GM18499 (cell line): ENCODE data around the gene NMRK2.
"Not testable (repeated sequence)": the region's sequence is repeated elsewhere in the genome, so short reads cannot be mapped to it uniquely, and the experiment has no call there.

ENCODE experiments used
- ATAC-seq: cut with Tn5 transposase; IDR thresholded peaks from one replicate; pipeline ENCODE4 v1.9.1; 2021; ENCODE audit warnings: moderate number of reproducible peaks; ENCODE audit not compliant: insufficient read depth, unreplicated experiment

NMRK2 gene, protein sequence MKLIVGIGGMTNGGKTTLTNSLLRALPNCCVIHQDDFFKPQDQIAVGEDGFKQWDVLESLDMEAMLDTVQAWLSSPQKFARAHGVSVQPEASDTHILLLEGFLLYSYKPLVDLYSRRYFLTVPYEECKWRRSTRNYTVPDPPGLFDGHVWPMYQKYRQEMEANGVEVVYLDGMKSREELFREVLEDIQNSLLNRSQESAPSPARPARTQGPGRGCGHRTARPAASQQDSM

DNA sequence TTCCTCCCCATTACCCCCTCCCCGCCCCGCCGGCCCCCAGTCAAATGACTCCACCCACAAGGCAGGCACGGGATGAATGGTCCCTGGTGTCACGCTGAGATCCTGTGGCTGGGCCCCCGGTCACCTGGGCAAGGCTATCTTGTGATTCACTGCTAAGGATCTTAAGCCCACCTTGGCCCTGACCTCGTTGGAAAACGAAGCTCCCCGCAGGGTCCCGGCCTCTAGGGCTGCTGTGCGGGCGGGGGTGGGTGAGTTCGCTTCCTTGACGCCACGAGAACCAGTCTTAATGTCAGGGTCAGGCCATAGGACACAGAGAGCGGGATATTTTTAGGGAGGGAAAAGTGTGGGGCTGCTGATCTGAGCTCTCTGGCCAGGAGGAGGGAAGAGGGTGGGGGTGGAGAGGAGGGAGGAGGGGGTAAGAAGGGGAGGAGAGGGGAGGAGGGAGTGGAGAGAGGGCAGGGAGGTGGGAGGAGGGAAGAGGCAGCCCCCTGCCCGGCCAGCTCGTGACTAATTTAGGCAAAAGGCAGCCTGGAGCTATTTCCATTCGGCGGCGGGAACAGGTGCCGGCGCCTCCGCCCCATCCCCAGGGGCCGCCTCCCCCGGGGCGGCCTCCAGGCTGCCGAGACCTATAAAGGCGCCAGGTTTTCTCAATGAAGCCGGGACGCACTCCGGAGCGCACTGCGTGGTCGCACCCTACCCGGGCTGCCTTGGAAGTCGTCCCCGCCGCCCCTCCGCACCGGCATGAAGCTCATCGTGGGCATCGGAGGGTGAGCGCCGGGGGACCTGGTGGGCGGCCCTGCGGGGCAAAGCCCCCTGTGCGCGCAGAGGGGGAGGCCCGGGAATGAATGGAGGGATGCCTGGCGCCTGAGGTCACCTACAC is at the start of gene NMRK2:
Gene NMRK2 (plus strand): TSS at position 139 of the 880 bp plus-strand sequence. CDS start 603 bp downstream, at position 742.
- no peak for ATAC-seq

DNA sequence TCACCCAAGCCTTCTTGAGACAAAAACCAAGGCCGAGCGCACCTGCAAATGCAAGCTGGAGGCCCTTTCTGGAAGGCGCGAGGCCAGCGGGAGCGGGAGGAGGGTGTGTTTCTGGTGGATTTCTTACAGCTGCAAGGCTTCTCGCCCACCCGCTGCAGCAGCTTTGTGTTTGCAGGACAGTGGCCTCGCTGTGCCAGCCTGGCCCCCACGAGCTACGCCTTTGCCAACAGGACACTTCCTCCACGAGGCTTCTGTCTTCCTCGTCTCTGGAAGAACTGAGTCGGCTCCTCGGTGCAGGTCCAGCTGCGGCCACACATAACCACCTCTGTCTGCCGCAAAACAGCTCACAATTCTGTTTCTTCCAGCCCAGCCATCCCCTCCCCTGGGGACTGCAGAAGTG is 42.3 kb upstream of the NMRK2 start:
- ATAC-seq = no peak

DNA sequence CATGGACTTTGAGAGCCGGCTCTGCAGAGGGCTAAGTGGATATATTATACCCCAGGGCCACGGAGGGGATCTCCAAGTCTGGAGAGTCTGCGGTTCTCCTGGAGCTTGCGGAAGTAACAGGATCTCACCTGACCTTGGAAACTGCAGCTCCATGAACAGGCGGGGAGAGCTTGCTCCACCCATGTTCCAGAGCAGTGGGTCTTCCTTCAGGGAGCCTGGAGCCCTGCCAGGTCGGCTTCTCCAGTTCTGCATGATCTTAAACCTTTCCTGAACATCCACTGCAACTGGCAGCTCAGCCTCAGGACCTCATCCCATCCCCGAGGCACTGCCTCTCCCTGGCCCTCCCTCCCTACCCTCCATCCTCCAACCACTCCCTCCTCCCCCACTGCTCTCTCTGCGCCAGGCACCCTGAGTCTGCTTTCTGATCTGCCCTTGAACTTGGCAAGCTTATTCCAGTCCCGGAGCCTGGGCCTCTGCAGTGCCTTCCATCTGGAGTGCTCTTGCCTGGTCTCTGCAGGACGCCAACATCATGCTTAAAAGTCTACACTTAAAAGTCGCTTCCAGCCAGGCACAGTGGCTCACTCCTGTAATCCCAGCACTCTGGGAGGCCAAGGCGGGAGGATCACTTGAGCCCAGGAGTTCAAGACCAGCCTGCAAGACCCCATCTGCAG is 39.2 kb upstream of the NMRK2 start:
- no peak for ATAC-seq

DNA sequence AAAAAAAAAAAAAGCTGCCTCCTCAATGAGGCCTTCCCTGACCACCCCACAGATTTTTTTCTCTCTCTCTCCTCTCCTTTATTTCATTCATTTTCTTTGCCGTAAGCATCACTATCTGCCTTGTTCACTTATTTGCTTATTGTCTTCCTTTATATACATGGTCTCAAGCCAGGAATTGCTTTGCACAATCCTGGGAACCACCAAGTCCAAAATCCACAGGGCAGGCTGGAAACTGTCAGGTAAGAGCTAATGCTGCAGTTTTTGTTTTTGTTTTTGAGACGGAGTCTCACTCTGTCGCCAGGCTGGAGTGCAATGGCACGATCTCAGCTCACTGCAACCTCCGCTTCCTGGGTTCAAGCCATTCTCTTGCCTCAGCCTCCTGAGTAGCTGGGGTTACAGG is 37.9 kb upstream of the NMRK2 start:
- ATAC-seq = not testable (repeated sequence)

DNA sequence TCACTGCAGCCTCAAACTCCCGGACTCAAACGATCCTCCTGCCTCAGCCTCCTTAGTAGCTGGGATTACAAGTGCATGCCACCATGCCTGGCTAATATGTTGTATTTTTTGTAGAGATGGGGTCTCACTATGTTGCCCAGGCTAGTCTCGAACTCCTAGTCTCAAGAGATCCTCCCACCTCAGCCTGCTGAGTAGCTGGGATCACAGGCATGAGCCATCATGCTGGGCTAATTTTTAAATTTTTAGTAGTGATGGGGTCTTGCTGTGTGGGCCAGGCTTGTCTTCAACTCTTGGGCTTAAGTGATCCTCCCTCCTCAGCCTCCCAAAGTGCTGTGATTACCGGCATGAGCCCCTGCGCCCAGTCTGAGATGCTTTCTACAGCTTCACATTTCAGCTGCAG is 37.1 kb upstream of the NMRK2 start:
- ATAC-seq = no peak

DNA sequence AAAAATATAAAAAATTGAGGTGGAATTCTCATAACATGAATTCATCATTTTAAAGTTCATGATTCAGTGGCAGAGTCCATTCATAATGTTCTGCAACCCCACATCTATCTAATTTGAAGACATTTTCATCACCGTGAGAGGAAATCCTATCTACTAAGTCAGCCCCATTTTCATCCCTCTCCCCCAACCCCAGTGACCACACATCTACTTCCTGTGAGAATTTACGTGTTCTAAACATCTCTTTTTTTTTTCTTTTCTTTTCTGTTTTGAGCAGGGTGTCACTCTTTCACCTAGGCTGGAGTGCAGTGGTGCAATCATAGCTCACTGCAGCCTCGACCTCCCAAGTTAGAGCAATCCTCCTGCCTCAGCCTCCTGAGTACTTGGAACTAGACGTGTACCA is 34.9 kb upstream of the NMRK2 start:
- ATAC-seq = no peak

DNA sequence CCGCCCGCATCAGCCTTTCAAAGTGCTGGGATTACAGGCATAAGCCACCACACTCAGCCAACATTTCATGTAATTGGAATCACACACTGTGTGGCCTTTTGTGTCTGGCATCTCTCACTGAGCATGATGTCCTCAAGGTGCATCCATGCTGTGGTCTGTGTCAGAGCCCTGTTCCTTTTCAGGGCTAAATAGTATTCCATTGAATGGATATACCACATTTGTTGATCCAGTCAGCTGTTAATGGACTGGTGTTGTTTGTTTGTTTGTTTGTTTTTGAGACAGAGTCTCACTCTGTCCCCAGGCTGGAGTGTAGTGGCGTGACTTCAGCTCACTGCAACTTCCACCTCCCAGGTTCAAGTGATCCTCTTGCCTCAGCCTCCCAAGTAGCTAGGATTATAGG is 34.4 kb upstream of the NMRK2 start:
- ATAC-seq = no peak

DNA sequence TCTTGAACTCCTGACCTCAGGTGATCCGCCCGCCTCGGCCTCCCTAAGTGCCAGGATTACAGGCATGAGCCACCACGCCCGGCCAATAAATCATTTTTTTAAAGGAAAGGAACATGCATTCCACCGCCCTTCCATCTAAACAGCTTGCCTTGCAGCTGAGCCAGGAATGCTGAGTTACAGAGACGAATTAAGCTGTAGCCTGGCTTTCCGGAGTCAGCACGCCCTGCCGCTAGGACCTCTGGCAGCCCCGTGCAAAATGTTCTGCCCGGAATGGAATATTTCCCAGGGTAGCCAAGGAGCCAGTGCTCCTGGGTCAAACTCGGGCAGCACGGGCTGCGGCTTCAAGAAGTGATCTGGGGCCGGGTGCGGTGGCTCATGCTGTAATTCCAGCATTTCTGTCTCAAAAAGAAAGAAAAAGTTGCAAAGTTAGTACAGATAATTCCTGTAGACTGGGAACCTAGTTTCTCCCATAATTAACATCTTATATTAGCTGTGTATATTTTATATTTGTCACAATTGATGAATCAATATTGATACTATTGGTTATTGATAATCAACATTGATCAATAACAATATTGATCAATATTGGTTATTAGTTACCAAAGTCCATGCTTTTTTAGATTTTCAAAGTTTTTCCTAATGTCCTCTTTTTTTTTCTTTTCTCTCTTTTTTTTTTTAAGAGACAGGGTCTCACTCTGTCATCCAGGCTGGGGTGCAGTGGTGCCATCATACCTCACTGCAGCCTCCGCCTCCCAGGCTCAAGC is 33.2 kb upstream of the NMRK2 start:
- ATAC-seq = no peak

DNA sequence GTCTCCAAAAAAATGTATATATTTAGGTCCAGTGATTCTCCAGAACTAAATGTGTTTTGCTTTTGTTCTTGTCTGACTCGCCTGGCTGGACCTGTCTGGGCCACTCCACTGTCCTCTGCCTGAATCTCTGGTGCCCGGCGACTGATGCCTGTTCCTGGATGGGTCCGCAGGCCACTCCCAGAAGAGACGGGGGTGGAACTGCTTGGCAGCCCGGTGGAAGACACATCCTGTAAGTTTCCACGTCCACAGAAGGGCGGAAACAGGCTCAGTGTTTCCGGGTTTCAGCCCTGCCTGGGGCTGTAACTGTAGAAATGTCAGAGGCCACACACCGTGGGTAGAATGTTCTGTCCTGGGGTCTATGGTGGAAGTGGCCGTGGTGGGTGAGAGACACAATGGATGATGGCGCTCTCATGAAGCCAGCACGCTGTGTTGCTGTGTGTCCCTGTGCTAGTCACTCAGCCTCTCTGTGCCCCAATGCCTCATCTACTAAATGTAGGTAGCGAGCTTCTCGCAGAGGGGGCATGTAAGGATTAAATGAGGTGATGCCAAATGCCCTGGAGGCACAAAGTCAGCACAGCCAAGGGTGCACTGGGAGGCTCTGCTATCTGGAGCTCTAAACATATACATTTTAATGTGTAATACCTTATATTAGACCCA is 30.4 kb upstream of the NMRK2 start:
- no peak for ATAC-seq

DNA sequence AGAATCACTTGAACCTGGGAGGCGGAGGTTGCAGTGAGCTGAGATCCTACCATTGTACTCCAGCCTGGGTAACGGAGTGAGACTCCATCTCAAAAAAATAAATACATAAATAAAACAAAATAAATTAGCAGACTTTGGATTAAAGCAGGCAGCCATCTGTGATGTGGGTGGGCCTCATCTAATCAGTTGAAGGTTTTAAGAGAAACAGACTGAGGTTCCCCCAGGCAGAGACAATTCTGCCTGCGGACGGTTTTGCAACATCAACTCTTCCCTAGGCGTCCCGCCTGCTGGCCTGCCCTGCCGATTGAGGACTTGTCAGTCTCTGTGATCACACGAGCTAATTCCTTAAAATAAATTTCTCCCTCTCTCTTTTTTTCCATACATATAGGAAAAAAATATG is 28.6 kb upstream of the NMRK2 start:
- ATAC-seq = no peak

DNA sequence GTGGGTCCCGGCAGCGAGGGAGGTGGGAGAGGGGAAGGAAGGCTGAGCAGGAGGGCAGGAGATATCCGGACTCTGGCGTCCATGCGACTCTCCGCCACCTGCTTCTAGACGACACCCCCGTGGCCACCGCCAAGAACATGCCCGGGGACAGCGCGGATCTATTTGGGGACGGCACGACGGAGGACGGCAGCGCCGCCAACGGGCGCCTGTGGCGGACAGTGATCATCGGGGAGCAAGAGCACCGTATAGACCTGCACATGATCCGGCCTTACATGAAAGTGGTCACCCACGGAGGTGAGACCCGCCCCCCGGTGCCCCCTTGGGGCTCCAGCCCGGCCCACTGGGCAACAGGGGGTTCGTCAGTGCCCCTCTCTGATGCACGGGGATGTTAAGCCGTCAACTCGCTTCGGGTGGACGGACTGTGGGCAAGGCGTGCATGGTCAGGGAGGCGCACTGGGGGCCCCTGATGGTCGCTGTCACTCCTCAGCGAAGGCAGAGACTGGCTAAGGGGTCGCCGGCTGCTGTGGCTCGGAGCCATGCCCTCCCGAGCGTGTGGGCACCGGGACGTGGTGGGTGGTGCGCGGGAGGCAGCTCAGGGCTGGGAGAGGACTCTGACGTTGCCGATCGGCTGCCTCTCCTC is 25.1 kb upstream of the NMRK2 start:
- ATAC-seq = no peak

DNA sequence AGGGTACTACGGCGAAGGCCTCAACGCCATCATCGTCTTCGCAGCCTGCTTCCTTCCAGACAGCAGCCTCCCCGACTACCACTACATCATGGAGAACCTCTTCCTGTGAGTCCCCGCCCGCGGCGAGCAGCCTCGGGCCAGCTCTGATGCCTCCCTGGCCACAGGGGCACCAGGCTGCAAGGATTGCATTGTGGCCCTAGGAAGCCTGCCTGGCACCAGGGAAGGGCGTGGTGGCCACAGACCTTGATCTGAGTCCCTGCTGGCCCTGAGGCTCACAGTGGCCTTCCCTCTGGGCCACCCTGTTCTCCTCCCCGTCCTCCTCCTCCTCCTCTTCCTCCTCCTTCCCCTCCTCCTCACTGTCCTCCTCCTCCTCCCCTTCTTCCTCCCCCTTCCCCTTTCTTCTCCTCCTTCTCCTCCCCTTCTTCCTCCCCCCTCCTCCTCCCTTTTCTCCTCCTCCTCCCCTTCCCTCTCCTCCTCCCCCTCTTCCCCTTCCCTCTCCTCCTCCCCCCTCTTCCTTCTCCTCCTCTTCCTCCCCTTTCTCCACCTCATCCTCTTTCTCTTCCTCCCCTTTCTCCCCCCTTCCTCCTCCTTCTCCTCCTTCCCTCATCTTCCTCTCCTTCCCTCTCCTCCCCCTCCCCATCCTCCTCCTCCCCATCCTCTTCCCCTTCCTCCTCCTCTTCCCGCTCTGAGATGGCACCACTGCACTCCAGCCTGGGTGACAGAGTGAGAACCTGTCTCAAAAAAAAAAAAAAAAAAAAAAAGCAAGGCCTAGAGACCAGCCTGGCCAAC is 24.4 kb upstream of the NMRK2 start:
- ATAC-seq = no peak

DNA sequence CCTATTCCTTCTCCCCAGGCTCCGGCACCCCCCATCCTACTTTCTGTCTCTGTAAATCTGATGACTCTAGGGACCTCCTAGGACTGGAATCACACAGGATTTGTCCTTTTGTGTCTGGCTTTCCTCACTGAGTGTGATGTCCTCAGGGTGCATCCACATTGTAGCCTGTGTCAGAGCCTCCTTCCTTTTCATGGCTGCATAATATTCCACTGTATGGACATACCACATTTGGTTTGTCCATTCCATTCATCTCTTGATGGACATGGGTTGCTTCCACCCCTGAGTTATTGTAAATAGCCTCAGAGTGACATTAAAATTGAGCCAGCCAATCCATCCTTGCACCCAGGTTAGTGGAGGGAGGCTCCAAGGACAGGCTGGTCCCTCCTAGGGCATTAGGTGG is 22.8 kb upstream of the NMRK2 start:
- no peak for ATAC-seq

DNA sequence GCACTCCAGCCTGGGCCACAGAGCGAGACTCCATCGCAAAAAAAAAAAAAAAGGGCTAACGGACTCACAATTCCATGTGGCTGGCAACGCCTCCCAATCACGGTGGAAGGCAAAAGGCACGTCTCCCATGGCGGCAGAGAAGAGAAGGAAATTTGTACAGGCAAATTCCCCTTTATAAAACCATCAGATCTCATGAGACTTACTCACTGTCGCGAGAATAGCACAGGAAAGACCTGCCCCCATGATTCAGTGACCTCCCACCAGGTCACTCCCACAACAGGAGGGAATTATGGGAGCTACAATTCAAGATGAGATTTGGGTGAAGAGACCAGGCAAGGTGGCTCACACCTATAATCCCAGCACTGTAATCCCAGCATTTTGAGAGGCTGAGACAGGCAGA is 18.7 kb upstream of the NMRK2 start:
- no peak for ATAC-seq

DNA sequence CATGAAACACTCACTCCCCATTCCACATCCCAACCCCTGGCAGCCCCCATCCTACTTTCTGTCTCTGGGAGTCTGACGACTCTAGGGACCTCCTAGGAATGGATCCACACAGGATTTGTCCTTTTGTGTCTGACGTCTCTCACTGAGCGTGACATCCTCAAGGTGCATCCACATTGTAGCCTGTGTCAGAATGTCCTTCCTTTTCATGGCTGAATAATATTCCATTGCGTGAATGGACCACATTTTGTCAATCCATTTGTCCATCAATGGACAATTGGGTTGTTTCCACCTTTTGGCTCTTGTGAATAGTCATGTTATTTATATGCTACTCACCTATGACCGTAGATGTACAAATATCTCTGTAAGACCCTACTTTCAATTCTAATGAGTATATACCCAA is 16.8 kb upstream of the NMRK2 start:
- ATAC-seq = no peak

DNA sequence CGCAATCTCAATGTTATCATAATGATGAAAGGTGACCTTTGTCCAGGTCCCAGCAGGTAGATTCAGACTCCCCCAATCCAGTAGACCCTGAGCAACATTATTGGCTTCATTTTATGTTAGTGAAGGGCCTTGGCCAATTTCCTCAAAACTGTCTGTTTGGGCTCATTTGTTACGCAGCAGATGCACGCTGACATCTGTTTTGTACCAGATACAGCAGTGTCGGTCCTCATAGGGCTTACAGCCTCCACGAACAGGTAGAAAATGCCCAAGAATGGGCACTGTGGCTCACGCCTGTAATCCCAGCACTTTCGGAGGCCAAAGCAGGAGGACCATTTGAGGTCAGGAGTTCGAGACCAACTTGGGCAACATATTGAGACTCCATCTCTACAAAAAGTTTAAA is 13.1 kb upstream of the NMRK2 start:
- ATAC-seq = no peak

DNA sequence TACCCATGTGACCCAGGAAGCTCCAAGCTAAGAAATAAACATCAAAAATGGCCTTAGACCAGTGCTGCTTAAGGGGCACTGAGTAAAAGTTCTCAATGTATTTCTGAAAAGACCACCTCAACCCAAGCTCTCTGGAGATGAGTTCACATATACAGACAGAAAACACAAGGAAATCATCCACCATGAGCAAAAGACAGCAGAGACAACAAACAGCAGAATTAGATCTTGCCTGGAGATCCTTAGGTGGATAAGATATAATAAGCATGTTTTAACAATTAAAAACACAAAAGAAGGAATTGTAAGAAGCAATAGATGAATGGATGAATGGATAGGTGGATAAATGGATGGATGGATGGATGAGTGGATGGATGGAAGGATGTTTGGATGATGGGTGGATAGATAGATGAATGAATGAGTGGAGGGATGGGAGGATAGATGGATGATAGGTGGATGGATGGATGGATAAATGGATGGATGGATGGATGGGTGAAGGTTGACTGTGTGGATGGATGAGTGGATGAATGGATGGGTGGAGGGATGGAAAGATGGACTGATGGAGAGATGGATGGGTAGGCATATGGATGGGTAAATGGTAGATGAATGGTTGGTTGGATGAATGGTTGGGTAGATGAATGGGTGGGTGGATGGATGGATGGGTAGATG is 9.6 kb upstream of the NMRK2 start:
- no peak for ATAC-seq

DNA sequence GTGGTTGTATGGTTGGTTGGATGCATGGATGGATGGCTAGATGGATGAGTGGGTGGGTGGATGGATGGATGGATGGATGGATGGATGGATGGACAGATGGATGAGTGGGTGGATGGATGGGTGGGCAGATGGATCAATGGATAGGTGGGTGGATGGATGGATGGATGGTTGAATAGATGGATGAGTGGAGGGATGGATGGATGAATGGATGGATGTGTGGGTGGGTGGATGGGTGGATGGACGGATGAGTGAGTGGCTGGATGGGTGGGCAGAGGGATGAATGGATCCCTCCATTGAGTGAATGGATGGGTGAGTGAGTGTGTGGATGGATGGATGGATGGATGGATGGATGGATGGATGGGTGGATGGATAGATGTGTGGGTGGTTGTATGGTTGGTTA is 9.0 kb upstream of the NMRK2 start:
- no peak for ATAC-seq
